A673 (cell line): Measurements from ENCODE around the gene PSMB2. TPM values are rescaled to one million over a fixed set of nuclear protein-coding genes. Genes with fewer than 3 reads are reported as not detected.

Experiments
- BruUV-seq: library from RNA; stranded (reverse); fragments of 400-500 nt; replicated peaks from 2 replicates; lab custom pipeline; 2021; lab: Mats Ljungman, UMichigan
- CTCF ChIA-PET: fragments of 300-600 bp; sonication (Branson Sonifier 250); formaldehyde crosslinking; loops from one replicate; lab custom pipeline; 2022; ENCODE audit warnings: antibody characterized with exemption; lab: Charles Lee
- POLR2A ChIA-PET: fragments of 300-600 bp; sonication (Branson Sonifier 250); formaldehyde crosslinking; loops from one replicate; lab custom pipeline; 2022; ENCODE audit warnings: antibody characterized with exemption; ENCODE audit not compliant: low non-redundant PET; lab: Charles Lee
- DNase-seq: peaks from one replicate; pipeline ENCODE4 v3.0.0-alpha.2; 2015; ENCODE audit warnings: low spot score
- H3K27ac ChIP-seq: fragments of 200-600 bp; sonication (generic); 2 replicates; pipeline ENCODE4 v1.5.1; 2016; ENCODE audit warnings: mixed run types, low read depth, mild to moderate bottlenecking, mixed read lengths, antibody characterized with exemption, low read length; ENCODE audit not compliant: poor library complexity, severe bottlenecking
- H3K27me3 ChIP-seq: fragments of 200-600 bp; sonication (generic); replicated peaks from 2 replicates; pipeline ENCODE4 v1.6.1; 2017; ENCODE audit warnings: mixed run types, low read depth, mild to moderate bottlenecking, mixed read lengths, antibody characterized with exemption, low read length; ENCODE audit not compliant: insufficient read depth, poor library complexity
- H3K36me3 ChIP-seq: fragments of 200-600 bp; sonication (generic); 2 replicates; pipeline ENCODE4 v1.6.1; 2016; ENCODE audit warnings: mixed run types, mild to moderate bottlenecking, mixed read lengths, antibody characterized with exemption, low read length; ENCODE audit not compliant: insufficient read depth, poor library complexity, severe bottlenecking
- H3K4me1 ChIP-seq: fragments of 200-600 bp; sonication (generic); 2 replicates; pipeline ENCODE4 v1.6.1; 2017; ENCODE audit warnings: mixed run types, mild to moderate bottlenecking, mixed read lengths, antibody characterized with exemption, low read length; ENCODE audit not compliant: insufficient read depth, poor library complexity, severe bottlenecking
- H3K4me3 ChIP-seq: fragments of 200-600 bp; sonication (generic); 2 replicates; pipeline ENCODE4 v1.5.1; 2016; ENCODE audit warnings: low read depth, mixed run types, mild to moderate bottlenecking, mixed read lengths, low read length; ENCODE audit not compliant: poor library complexity, severe bottlenecking
- H3K9me3 ChIP-seq: fragments of 200-600 bp; sonication (generic); 2 replicates; pipeline ENCODE4 v1.6.1; 2016; ENCODE audit warnings: mixed run types, low read depth, mild to moderate bottlenecking, mixed read lengths, antibody characterized with exemption, low read length; ENCODE audit not compliant: poor library complexity, severe bottlenecking
- CTCF ChIP-seq: fragments of 300-800, 200-600 bp; sonication (generic); conservative IDR thresholded peaks from 2 replicates; pipeline ENCODE4 v1.5.1; 2017; ENCODE audit warnings: low read depth, mild to moderate bottlenecking, antibody characterized with exemption, low read length, moderate library complexity, mixed read lengths
- EZH2 ChIP-seq: fragments of 200-600 bp; sonication (generic); IDR thresholded peaks from 2 replicates; pipeline ENCODE4 v1.6.1; 2017; ENCODE audit warnings: borderline replicate concordance, low read depth, mild to moderate bottlenecking, mixed read lengths, antibody characterized with exemption, low read length; ENCODE audit not compliant: poor library complexity, severe bottlenecking
- intact Hi-C: fragments of 100-400 bp; cut with micrococcal nuclease; formaldehyde crosslinking; loops from one replicate; pipeline ENCODE4 v1.10.0; 2022; ENCODE audit not compliant: unreplicated experiment
- total RNA-seq: library from RNA; stranded (reverse); gene quantifications from 2 replicates; pipeline ENCODE4 v1.2.3, GENCODE V29; 2021

The PSMB2 gene
- total RNA-seq, 1 experiment from 2014 or later, result 169 TPM

DNA sequence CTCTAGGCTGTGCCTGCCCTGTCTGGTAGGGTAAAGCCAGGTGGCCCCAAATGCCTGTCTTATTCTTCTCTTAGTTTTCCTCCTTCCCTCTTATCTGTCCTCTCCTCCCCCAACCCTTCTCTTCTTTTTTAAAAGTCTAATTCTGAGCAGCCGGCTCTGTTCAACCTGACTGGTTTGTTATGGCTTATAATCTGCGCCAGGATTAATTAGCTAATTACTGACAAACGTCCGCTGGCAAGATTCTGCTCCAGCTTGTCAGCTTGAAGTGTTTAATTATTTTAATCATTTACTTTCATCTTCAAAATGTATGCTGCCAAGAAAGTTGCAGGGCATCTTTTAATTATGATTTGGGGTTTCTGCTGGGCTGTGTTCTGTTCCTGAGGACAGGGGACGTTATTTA, 27.2 kb upstream of the PSMB2 start:
- H3K36me3 ChIP-seq, result no peaks in the 10 kb centered on the region
- H3K4me1 ChIP-seq, result no peaks in the 10 kb centered on the region
- H3K27ac ChIP-seq, result no peak overlapping the region
- POLR2A ChIA-PET, result no interaction called here
- intact Hi-C loops, result no loop called here
- CTCF ChIA-PET, result no interaction called here
- H3K27me3 ChIP-seq, result no peaks in the 10 kb centered on the region
- no peak overlapping the region for H3K4me3 ChIP-seq
- TF ChIP-seq CTCF, result no peak
- no peak for TF ChIP-seq EZH2
- H3K9me3 ChIP-seq, result no peaks in the 10 kb centered on the region
- BruUV-seq, result no TSS peak
- no peak for DNase-seq

- TF ChIP-seq EZH2, result no peak
- POLR2A ChIA-PET, result no interaction called here
- CTCF ChIA-PET, result no interaction called here
- no peak for DNase-seq
- Histone ChIP-seq H3K4me3 (no peak overlapping the region), H3K4me1 (no peaks in the 10 kb centered on the region), H3K36me3 (no peaks in the 10 kb centered on the region), H3K9me3 (no peaks in the 10 kb centered on the region), H3K27ac (no peak overlapping the region), H3K27me3 (no peaks in the 10 kb centered on the region)
- no TSS peak for BruUV-seq
- intact Hi-C loops, result no loop called here
These were observed 25.6 kb upstream of the PSMB2 start for GRCh38 chr1:35666916-35667315.

DNA sequence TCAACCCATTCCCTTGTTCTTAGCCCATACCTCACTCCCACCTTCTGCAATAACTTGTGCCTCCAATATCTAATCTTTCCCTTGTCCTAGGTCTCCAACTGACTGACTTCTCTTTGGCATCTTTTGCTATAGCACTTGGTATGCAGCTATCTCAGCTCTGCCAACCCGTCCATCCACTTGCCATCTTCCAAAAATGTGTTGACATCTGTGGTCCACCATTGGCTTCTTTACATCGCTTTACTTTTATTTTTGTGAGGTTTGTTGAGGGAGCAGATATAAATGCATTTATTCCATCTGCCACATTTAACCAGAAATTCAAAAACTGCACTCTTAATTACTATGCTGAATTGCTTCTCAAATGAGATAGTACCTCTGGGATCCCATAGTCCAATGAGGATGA, 24.9 kb upstream of the PSMB2 start:
- POLR2A ChIA-PET, result no interaction called here
- no peak overlapping the region for H3K4me3 ChIP-seq
- no peak for DNase-seq
- no peaks in the 10 kb centered on the region for H3K27me3 ChIP-seq
- no peaks in the 10 kb centered on the region for H3K4me1 ChIP-seq
- intact Hi-C loops, result no loop called here
- CTCF ChIA-PET, result no interaction called here
- no TSS peak for BruUV-seq
- H3K36me3 ChIP-seq, result no peaks in the 10 kb centered on the region
- H3K9me3 ChIP-seq, result no peaks in the 10 kb centered on the region
- no peak overlapping the region for H3K27ac ChIP-seq
- no peak for TF ChIP-seq CTCF
- no peak for TF ChIP-seq EZH2

DNA sequence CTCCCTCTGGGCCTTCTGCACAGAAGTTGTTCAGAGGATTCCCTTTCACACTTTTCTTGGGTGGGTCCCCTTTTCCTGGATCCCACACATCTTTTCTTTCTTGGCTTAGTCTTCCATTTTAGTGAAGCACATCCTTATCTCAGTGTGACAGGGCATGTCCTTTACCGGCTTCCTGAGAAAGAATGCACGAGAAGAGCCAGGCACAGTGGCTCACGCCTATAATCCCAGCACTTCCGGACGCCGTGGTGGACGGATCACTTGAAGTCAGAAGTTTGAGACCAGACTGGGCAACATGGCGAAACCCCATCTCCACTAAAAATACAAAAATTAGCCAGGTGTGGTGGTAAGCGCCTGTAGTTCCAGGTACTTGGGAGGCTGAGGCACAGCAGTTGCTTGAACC, 22.1 kb upstream of the PSMB2 start:
- CTCF ChIA-PET, result no interaction called here
- Histone ChIP-seq H3K9me3 (no peaks in the 10 kb centered on the region), H3K4me3 (no peak overlapping the region), H3K27ac (no peak overlapping the region), H3K27me3 (no peaks in the 10 kb centered on the region), H3K36me3 (no peaks in the 10 kb centered on the region), H3K4me1 (no peaks in the 10 kb centered on the region)
- TF ChIP-seq EZH2 (no peak), CTCF (no peak)
- BruUV-seq, result no TSS peak
- POLR2A ChIA-PET, result no interaction called here
- intact Hi-C loops, result no loop called here
- no peak for DNase-seq
